Measurements from ENCODE around the gene GOLGA6L22. TPM values are rescaled to one million over a fixed set of nuclear protein-coding genes. Genes with fewer than 3 reads are reported as not detected.
"Not testable (repeated sequence)": the region's sequence is repeated elsewhere in the genome, so short reads cannot be mapped to it uniquely, and the experiment has no call there.

GOLGA6L22 gene
- total and polyA plus RNA-seq, 2 of the 4 experiments (the other 2 are of a cell fraction) = not detected

- dilution Hi-C loops (cut with HindIII; ENCODE audit: low sequenced_read_pairs, unreplicated experiment); BruUV-seq (replicated peaks); H3K27me3 ChIP-seq (ENCODE audit: control insufficient read depth, insufficient read depth, low read length); H3K9me3 ChIP-seq (ENCODE audit: control insufficient read depth, insufficient read depth, low read length); H3K18ac ChIP-seq (ENCODE audit: low read depth, low read length); H3K9ac ChIP-seq (ENCODE audit: low read depth, low read length); H3K4me1 ChIP-seq (ENCODE audit: control insufficient read depth, insufficient read depth, low read length); H3K79me1 ChIP-seq (ENCODE audit: low read depth in 1 of 2, low read length in 2 of 2); CTCF ChIA-PET; H2AK9ac ChIP-seq (replicated peaks; ENCODE audit: low read depth, low read length, poor library complexity); H2AK5ac ChIP-seq (ENCODE audit: low read depth, low read length); in situ Hi-C loops (cut with MboI; ENCODE audit: low sequenced_read_pairs); H3K4me2 ChIP-seq (ENCODE audit: low read depth, low read length); H3K23ac ChIP-seq (ENCODE audit: low read depth, low read length); H3K27ac ChIP-seq (ENCODE audit: insufficient read depth, low read length); H4K8ac ChIP-seq (ENCODE audit: low read depth in 2 of 2, low read length in 2 of 2); H2AFZ ChIP-seq (replicated peaks; ENCODE audit: low read length, poor library complexity); H4K20me1 ChIP-seq (ENCODE audit: insufficient read depth, low read length); H2BK15ac ChIP-seq (ENCODE audit: low read depth, low read length); H4K5ac ChIP-seq (ENCODE audit: low read depth, low read length); H3K14ac ChIP-seq (replicated peaks; ENCODE audit: low read depth, low read length); DNase-seq; H2BK120ac ChIP-seq (ENCODE audit: low read depth, low read length); intact Hi-C loops (cut with micrococcal nuclease); H3K4ac ChIP-seq (ENCODE audit: low read depth, low read length); ATAC-seq (ENCODE audit: low read depth); H2BK5ac ChIP-seq (ENCODE audit: low read depth, low read length, poor library complexity, severe bottlenecking); H4K91ac ChIP-seq (ENCODE audit: insufficient read depth, low read depth, low read length); H3K36me3 ChIP-seq (ENCODE audit: control insufficient read depth, insufficient read depth, low read length); POLR2A ChIA-PET (ENCODE audit: unreplicated experiment); H2BK20ac ChIP-seq (ENCODE audit: low read depth, low read length); H3K9me1 ChIP-seq (ENCODE audit: insufficient read depth, low read length); H3K4me3 ChIP-seq (ENCODE audit: insufficient read depth, low read depth, low read length); H3K56ac ChIP-seq (ENCODE audit: extremely low read depth, insufficient read depth, low read length): not testable (repeated sequence)
- no CpG with 5 or more reads among the region's 5 CpGs for WGBS, 2 experiments (ENCODE audit: extremely low coverage in 2 of 2, insufficient read length in 1 of 2)
These were observed 39.7 kb downstream of the GOLGA6L22 start for GRCh38 chr15:22498220-22498925.

GRCh38 chr15:22502272-22502671, 43.6 kb downstream of the GOLGA6L22 start:
- H3K79me1 ChIP-seq (ENCODE audit: low read depth in 1 of 2, low read length in 2 of 2); H3K56ac ChIP-seq (ENCODE audit: extremely low read depth, insufficient read depth, low read length); H3K9ac ChIP-seq (ENCODE audit: low read depth, low read length); H4K8ac ChIP-seq (ENCODE audit: low read depth in 2 of 2, low read length in 2 of 2); H2BK15ac ChIP-seq (ENCODE audit: low read depth, low read length); H4K91ac ChIP-seq (ENCODE audit: insufficient read depth, low read depth, low read length); H3K4ac ChIP-seq (ENCODE audit: low read depth, low read length); H4K20me1 ChIP-seq (ENCODE audit: insufficient read depth, low read length); H3K4me1 ChIP-seq (ENCODE audit: control insufficient read depth, insufficient read depth, low read length); intact Hi-C loops (cut with micrococcal nuclease); H4K5ac ChIP-seq (ENCODE audit: low read depth, low read length); BruUV-seq (replicated peaks); H3K4me2 ChIP-seq (ENCODE audit: low read depth, low read length); H3K27ac ChIP-seq (ENCODE audit: insufficient read depth, low read length); H3K4me3 ChIP-seq (ENCODE audit: insufficient read depth, low read depth, low read length); H3K23ac ChIP-seq (ENCODE audit: low read depth, low read length); H3K9me3 ChIP-seq (ENCODE audit: control insufficient read depth, insufficient read depth, low read length); H3K36me3 ChIP-seq (ENCODE audit: control insufficient read depth, insufficient read depth, low read length); H3K27me3 ChIP-seq (ENCODE audit: control insufficient read depth, insufficient read depth, low read length); H2BK120ac ChIP-seq (ENCODE audit: low read depth, low read length); H2AK5ac ChIP-seq (ENCODE audit: low read depth, low read length); DNase-seq; H2AFZ ChIP-seq (replicated peaks; ENCODE audit: low read length, poor library complexity); CTCF ChIA-PET; H3K9me1 ChIP-seq (ENCODE audit: insufficient read depth, low read length); H2BK20ac ChIP-seq (ENCODE audit: low read depth, low read length); H2BK5ac ChIP-seq (ENCODE audit: low read depth, low read length, poor library complexity, severe bottlenecking); POLR2A ChIA-PET (ENCODE audit: unreplicated experiment); H2AK9ac ChIP-seq (replicated peaks; ENCODE audit: low read depth, low read length, poor library complexity); H3K14ac ChIP-seq (replicated peaks; ENCODE audit: low read depth, low read length); H3K18ac ChIP-seq (ENCODE audit: low read depth, low read length); in situ Hi-C loops (cut with MboI; ENCODE audit: low sequenced_read_pairs); dilution Hi-C loops (cut with HindIII; ENCODE audit: low sequenced_read_pairs, unreplicated experiment): not testable (repeated sequence)
- ATAC-seq (ENCODE audit: low read depth) = peak; percentile 76
- WGBS, 2 experiments (ENCODE audit: extremely low coverage in 2 of 2, insufficient read length in 1 of 2) = no CpG with 5 or more reads among the region's 10 CpGs

Measured in IMR-90 (cell line).